DMS 273 (cell line): Measurements from ENCODE around the gene MPIG6B.

ENCODE experiments used
- DNase-seq: peaks from one replicate; lab custom pipeline; 2025; ENCODE audit not compliant: unreplicated experiment; lab: John Stamatoyannopoulos, UW

Gene MPIG6B

GRCh38 chr6:31723245-31723979 is at the start of gene MPIG6B:
Gene MPIG6B (plus strand): TSS chr6:31723373. CDS start chr6:31723384, 11 bp downstream.
- DNase-seq = no peak

- no peak for DNase-seq
Observed at GRCh38 chr6:31676322-31676903, 46.8 kb upstream of the MPIG6B start.

GRCh38 chr6:31676904-31677303 is 46.3 kb upstream of the MPIG6B start:
- DNase-seq = no peak

GRCh38 chr6:31677955-31678354 is 45.2 kb upstream of the MPIG6B start:
- DNase-seq = no peak

DNA sequence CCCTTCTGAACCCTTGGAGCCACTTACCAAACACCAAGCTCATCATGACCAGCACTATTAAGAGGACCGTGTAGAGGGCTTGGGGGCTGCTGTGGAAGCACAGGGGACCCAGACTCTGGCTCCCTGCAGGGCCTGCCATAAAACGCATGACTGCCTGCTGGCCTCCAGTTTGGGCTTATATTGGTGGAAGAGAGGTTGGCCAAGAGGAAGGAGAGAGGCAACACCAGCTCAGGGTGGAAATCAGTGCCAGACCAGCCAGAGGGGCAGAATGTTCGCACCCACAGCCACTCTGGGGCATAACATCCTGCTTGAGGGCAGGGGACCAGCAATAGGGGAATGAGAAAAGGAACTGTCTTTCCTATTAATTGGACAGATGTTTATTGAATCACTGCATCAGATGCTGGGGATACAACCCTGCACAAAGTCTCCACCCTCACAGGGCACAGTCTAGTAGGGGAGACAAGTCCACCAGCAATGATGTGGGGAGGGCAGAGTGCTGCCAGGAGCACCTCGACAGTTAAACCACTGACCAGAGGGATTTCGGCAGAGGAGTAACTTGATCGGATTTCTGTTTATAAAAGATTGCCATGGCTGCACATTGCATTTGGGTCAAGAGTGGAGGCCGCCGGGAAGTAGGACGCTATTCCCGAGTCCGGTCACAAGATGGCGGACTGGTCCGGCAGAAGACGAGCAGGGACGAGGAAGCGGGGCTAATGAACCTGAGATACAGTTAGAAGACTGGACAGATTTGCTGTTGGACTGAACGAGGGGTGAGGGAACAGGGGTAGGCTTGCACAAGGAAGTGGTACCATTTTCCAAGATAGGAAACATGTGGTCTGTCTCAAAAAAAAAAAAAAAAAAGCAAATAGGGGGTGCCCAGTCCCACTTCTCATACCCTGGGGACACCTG is 42.7 kb upstream of the MPIG6B start, which contains the start of gene LY6G5C:
Gene LY6G5C (minus strand): TSS at position 842 of the 909 bp plus-strand sequence. CDS start 694 bp downstream, at position 148.
- DNase-seq = peak; percentile 87

DNA sequence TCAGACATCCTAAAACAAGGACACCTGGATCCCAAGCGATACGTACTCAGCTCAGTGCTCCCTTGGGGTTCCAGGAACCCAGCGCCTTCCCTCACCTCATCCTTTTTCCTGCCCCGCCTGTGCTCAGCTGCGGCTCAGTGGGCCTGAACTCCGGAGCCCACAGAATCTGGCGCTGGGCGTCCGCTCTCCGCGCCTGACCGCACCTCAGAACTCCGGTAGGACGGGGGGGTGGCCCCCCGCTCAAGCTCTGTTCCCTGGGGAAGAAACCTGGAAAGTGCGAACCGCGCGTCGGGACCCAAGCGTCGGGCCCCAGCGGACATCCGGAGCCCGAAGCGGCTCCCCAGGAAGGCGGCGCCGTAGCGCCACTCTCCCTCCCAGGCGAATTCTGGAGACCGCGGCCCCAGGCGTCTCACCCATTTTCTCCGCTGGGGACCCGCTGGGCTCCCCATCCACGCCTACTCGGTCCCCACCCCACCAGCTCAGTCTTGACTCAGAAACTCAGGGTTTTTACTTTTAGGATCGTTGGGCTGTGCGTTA is 42.0 kb upstream of the MPIG6B start:
- DNase-seq = peak; percentile 76

- DNase-seq = no peak
Observed at GRCh38 chr6:31683591-31683990, 39.6 kb upstream of the MPIG6B start.

GRCh38 chr6:31686483-31686882 is 36.7 kb upstream of the MPIG6B start:
- DNase-seq = no peak

- DNase-seq = peak; percentile 30
Observed at GRCh38 chr6:31687321-31687720, 35.9 kb upstream of the MPIG6B start.

GRCh38 chr6:31687860-31688693 is 35.1 kb upstream of the MPIG6B start:
- no peak for DNase-seq

DNA sequence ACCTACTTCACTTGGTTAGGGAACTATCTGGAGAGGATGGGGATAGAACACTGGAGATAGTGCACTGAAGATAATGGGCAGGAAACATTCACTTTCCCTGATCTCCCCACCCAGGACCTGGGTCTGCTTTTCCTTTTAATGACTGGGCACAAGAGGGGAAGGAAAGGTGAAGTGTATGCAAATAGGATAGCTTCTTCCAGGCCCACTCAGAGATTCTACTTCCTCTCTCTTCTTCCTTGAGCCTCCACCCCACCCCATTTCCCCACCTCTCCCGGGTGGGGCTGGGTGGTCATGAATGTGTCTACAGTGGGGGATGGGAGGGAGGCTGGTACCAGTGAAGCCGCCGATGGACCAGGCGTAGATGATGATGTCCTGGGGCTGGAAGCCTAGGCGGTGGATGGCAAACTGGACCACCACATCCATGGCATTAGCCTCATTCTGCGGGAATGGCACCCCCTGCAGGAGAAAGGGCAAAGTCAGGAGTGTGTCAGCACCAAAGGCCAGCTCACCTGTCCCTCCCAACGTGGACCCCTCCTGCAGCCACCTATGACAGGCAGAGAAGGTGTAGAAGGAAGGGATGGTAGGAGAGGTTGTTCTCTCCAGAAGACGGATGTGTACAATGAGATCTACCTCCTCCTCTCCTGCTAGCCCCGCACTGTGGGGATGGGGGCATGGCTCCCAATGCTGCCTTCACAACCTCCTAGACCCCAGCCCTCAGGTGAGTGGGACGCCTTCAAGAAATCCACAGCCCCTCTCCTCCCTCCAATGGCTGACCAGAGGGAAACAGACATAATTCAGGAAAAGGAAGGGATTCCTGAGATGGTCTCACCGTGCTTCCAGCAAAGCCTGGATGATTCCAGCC is 33.7 kb upstream of the MPIG6B start:
- no peak for DNase-seq

DNA sequence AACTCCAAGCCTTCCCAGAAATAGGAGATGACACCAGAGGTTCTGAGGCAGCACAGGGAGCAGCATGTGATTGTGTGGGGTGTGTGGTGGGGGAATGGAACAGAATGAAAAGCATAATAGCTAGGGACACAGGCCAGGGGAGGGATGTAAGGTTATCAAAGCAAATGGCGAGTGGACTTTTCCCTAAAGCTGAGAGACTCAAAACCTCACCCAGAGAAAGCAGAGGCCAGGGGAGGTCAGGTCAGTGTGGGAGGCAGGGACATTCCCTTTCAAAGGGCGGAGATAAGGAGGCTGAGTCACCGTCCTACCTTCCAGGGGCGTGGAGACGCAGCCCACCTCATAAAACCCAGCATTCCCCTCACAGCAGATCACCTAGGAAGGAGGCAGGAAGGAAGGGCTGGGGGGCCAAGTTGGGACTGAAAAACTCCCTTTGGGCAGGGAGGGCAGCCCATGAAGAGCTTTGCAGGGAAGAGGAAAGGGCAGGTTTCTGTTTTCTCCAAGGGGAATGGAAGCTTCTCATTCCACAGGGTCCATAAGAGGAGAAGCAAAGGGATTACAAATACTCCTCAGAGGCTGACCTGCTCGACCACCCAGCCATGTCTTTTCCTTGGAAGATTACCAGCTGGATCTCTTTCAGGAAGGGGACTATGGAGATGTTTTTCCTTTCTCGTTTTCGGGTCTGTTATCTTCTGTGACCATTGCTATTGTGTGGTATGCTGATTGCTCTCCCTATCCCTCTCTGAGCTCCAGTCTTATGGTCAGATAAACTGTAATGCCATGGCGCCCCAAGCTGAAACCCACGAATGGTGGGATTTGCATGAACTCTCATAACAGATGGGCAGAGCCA is 32.7 kb upstream of the MPIG6B start:
- DNase-seq = no peak

DNA sequence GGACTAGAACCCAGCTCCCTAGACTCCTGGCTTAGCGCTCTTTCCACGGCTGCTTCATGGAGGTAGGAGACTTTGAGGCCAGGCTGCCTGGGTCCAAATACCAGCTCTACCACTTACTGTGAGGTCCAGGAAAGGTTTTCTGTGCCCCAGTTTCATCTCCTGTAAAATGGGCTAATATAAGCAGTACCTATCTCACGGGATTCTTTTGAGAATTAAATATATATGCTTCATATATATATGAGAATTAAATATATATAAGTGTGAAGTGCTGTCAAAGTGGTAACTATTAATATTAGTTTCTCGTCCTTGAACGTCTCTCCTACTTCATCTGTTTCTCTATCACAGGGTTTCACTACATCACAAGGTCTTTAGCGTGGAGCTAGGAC is 32.1 kb upstream of the MPIG6B start:
- DNase-seq = no peak

DNA sequence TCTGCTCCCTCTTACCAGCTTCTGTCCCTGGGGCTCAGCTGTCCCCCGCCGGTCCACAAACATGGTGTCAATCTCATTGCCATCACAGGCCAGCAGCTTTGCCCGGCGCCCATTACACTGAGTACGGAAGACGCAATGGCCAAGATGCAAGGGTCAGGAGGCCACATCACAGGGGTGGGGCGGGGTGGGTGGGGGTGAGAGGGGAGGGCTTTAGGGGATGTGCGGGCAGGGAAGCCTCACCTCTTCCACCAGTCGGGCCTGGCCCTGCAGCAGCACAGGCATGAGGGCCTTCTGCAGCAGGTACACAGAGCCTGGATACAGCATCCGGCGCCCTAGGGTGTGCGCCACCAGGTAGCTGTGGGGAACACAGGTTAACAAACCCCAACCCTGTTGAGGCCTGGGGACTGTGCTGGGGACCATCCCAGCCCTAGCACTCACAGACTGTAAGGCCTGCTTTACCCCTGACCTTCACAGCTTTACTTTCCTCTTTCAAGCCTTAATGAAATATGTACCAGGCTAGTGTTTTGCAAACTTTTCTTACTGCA is 31.5 kb upstream of the MPIG6B start:
- no peak for DNase-seq

GRCh38 chr6:31692353-31692752 is 30.8 kb upstream of the MPIG6B start:
- DNase-seq = no peak

DNA sequence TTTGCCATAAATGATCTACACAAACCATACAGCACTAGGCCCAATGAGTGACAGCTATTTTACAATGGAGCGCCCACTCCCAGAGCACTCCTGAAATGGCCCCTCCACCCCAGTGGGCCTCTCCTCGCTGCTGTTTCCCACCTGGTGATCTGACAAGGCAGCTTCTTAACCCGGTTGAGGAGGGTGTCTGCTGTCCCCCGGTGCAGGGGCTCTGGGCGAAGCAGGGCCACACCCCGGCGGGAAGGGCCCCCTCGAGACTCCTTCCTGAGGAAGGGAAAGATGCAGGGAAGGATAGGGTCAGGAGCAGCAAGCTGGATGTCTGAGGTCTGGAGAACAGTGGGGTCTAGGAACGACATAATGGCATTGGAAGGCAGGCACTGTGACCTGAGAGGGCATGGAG is 30.3 kb upstream of the MPIG6B start:
- no peak for DNase-seq

- DNase-seq = no peak
Observed at GRCh38 chr6:31693535-31693934, 29.6 kb upstream of the MPIG6B start.

- DNase-seq = peak; percentile 28
Observed at GRCh38 chr6:31697555-31697954, 25.6 kb upstream of the MPIG6B start.
